Cardiac ventricle fibroblast (primary cell): ENCODE results near the gene POU2AF3. TPM values are rescaled to one million over a fixed set of nuclear protein-coding genes. Genes with fewer than 3 reads are reported as not detected.

ENCODE experiments used
- total RNA-seq: library from RNA; depleted of rRNA; stranded (reverse); fragments of >200 nt; gene quantifications from 2 replicates; pipeline ENCODE4 v1.2.3, GENCODE V29; 2015

Gene POU2AF3, protein sequence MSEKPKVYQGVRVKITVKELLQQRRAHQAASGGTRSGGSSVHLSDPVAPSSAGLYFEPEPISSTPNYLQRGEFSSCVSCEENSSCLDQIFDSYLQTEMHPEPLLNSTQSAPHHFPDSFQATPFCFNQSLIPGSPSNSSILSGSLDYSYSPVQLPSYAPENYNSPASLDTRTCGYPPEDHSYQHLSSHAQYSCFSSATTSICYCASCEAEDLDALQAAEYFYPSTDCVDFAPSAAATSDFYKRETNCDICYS
- total RNA-seq, result not detected in 2 replicates

DNA sequence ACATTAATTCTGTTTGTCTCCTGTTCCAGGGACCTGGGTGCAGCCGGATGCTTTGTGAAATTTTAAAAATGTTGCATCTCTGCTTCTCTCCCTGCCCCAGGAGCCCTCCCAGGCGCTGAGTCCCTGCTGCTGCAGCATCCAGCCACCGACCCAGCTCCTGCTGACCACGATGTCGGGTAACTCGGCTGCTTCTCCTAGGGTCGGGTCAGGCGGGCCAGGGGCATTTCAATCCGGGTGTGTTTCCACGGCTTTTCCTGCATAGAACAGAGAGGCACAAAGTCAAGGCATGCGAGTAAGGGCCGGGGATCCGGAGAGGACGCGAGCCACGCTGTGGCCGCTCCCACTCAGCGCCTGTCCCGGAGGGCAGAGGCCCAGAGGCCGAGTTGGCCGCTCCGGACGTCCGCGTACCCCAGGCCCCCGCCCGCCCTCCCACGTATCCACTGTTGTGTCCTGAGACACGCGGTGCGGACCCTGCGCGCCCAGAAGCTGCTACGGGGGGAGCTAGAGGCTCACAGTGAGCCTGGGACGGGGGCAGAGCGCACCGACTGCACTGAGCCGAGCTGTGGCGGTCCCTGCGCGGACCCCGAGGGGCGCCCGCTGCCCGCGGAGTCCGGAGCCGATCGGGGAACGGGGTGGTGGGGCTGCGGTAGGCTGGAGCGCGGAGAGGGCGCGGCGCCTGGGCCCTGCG, at the start of gene POU2AF3:
Gene POU2AF3 (plus strand): TSS at position 134 of the 688 bp plus-strand sequence. CDS start 36 bp downstream, at position 170.

Other genes starting within 250 kb of the POU2AF3 start
- gene POU2AF2, start 52.8 kb upstream of the POU2AF3 start, total RNA-seq, result not detected in 2 replicates
- not detected in 2 replicates for gene POU2AF1, start 80.7 kb downstream of the POU2AF3 start, total RNA-seq
- not detected in 2 replicates for gene BTG4, start 213.8 kb downstream of the POU2AF3 start, total RNA-seq
- not detected in 2 replicates for gene HOATZ, start 216.2 kb downstream of the POU2AF3 start, total RNA-seq
- gene LAYN, start 242.2 kb downstream of the POU2AF3 start, total RNA-seq, result 3.9 and 4.1 TPM in 2 replicates